ENCODE measurements around the gene PLEKHM1. TPM values are rescaled to one million over a fixed set of nuclear protein-coding genes. Genes with fewer than 3 reads are reported as not detected.

The PLEKHM1 gene
- polyA plus RNA-seq, 3 donors, result 12.8 to 41.5 (median 15.0) TPM

DNA sequence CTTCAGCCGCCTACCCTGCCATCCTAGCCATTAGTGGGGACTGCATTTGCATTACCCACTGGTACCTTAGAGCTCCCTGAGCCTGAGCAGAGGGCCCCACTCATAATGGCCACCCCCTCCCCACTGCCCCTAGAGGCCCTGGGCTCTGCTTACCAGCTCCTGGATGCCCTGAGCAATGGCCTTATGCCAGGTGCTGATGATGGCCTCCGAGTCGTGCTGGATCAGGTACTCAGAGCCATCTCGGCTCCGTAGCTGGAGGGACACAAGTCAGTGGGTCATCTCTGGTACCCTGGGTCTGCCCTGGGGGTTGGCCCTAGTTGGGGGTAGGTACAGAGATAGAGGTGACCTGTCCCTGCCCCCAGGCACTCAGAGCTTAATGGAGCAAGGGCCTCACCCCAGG is 92.7 kb downstream of the PLEKHM1 start:
- Histone ChIP-seq H3K4me3 (replicated peaks in 1 of 3; ENCODE audit: low read depth in 2 of 3, low read length in 3 of 3) (no peak overlapping the region), H3K4me2 (replicated peaks; ENCODE audit: extremely low read depth, low read length, poor library complexity, severe bottlenecking) (no peak overlapping the region), H3K27ac (ENCODE audit: low read depth in 1 of 2, low read length in 2 of 2) (peak overlapping the region in 1 of 2 donors; percentile 29), H3K9ac (ENCODE audit: insufficient read depth, low read length, poor library complexity, severe bottlenecking) (no peak overlapping the region), H3K9me3 (replicated peaks in 1 of 2; ENCODE audit: control insufficient read depth in 1 of 2, insufficient read depth in 1 of 2, low read length in 2 of 2) (no peaks in the 10 kb centered on the region), H4K20me1 (ENCODE audit: insufficient read depth, low read length) (peaks cover 100% of the 10 kb centered on the region), H3K79me2 (ENCODE audit: insufficient read depth, low read length) (peaks cover 30% of the 10 kb centered on the region), H3K27me3 (ENCODE audit: control insufficient read depth in 2 of 2, insufficient read depth in 2 of 2, low read length in 2 of 2) (no peaks in the 10 kb centered on the region), H3K4me1 (ENCODE audit: control insufficient read depth in 1 of 2, insufficient read depth in 2 of 2, low read length in 2 of 2) (peaks cover 0 to 10% of the 10 kb centered on the region in 2 donors), H3K36me3 (replicated peaks in 1 of 2; ENCODE audit: control insufficient read depth in 1 of 2, insufficient read depth in 2 of 2, low read length in 2 of 2) (peaks cover 87 to 97% of the 10 kb centered on the region in 2 donors), H2AFZ (ENCODE audit: insufficient read depth, low read depth, low read length, poor library complexity, severe bottlenecking) (no peak overlapping the region)
- Mint-ChIP-seq H3K27ac (no peak overlapping the region), H3K36me3 (peaks cover 81 to 90% of the 10 kb centered on the region in 2 donors), H3K4me3 (no peak overlapping the region), H3K9me3 (no peaks in the 10 kb centered on the region), H3K4me1 (peaks cover 8% of the 10 kb centered on the region), H3K27me3 (ENCODE audit: low read depth in 3 of 3) (peaks cover 0 to 2% (median 0%) of the 10 kb centered on the region in 3 donors)
- TF ChIP-seq, protein P1, sequence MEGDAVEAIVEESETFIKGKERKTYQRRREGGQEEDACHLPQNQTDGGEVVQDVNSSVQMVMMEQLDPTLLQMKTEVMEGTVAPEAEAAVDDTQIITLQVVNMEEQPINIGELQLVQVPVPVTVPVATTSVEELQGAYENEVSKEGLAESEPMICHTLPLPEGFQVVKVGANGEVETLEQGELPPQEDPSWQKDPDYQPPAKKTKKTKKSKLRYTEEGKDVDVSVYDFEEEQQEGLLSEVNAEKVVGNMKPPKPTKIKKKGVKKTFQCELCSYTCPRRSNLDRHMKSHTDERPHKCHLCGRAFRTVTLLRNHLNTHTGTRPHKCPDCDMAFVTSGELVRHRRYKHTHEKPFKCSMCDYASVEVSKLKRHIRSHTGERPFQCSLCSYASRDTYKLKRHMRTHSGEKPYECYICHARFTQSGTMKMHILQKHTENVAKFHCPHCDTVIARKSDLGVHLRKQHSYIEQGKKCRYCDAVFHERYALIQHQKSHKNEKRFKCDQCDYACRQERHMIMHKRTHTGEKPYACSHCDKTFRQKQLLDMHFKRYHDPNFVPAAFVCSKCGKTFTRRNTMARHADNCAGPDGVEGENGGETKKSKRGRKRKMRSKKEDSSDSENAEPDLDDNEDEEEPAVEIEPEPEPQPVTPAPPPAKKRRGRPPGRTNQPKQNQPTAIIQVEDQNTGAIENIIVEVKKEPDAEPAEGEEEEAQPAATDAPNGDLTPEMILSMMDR (IDR thresholded peaks at IDR 0.05), result no peak
- WGBS (ENCODE audit: insufficient coverage), result 91% methylated on average over 5 of the region's 5 CpGs
- intact Hi-C loops (cut with micrococcal nuclease), result loop anchor here in 1 of 2 donors (10.0 kb wide), 1 partner anchor 437 kb away; no protein-coding TSS in a partner anchor
- DNase-seq, result no peak

DNA sequence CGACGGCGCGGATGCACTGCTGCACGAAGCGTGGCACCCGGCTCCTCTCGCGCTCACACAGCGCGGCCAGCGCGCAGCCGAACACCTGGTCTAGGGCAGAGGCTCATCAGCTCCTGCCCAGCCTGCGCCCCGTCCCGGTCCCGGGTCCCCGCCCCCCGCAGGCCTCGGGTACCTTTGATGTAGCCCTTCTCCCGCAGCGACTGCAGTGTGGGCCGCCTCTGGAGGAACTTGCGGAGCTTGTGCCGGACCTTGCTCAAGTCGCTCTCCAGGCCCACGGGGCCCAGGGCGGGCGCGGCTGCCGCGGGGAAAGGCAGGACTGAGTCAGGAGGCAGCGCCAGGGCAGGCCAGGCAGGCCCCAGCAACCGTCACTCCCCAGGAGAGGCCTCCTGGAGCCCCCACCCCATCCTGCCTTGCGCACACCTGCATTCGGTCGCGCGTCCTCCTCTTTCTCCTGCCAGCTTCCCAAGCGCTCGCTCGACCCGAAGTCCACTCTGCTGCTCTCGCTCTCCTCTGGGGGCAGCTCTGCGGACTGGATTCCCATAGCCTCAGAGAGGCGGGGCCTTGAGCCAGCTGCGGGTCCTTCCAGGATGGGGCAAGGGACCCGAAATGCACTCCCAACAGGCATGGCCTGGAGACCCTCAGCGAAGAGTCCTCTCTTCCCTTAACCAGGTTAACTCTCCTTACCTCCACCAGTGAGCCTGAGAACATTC is 93.9 kb downstream of the PLEKHM1 start:
- Histone ChIP-seq H3K27me3 (ENCODE audit: control insufficient read depth in 2 of 2, insufficient read depth in 2 of 2, low read length in 2 of 2) (no peaks in the 10 kb centered on the region), H3K4me1 (ENCODE audit: control insufficient read depth in 1 of 2, insufficient read depth in 2 of 2, low read length in 2 of 2) (peaks cover 0 to 10% of the 10 kb centered on the region in 2 donors), H4K20me1 (ENCODE audit: insufficient read depth, low read length) (peaks cover 97% of the 10 kb centered on the region), H3K36me3 (replicated peaks in 1 of 2; ENCODE audit: control insufficient read depth in 1 of 2, insufficient read depth in 2 of 2, low read length in 2 of 2) (peaks cover 76 to 86% of the 10 kb centered on the region in 2 donors), H3K9me3 (replicated peaks in 1 of 2; ENCODE audit: control insufficient read depth in 1 of 2, insufficient read depth in 1 of 2, low read length in 2 of 2) (no peaks in the 10 kb centered on the region), H3K4me2 (replicated peaks; ENCODE audit: extremely low read depth, low read length, poor library complexity, severe bottlenecking) (no peak overlapping the region), H3K27ac (ENCODE audit: low read depth in 1 of 2, low read length in 2 of 2) (no peak overlapping the region), H2AFZ (ENCODE audit: insufficient read depth, low read depth, low read length, poor library complexity, severe bottlenecking) (no peak overlapping the region), H3K4me3 (replicated peaks in 1 of 3; ENCODE audit: low read depth in 2 of 3, low read length in 3 of 3) (no peak overlapping the region), H3K9ac (ENCODE audit: insufficient read depth, low read length, poor library complexity, severe bottlenecking) (no peak overlapping the region), H3K79me2 (ENCODE audit: insufficient read depth, low read length) (peaks cover 22% of the 10 kb centered on the region)
- Mint-ChIP-seq H3K27ac (peak overlapping the region in 2 of 7 donors; percentile 35 to 57), H3K4me1 (peaks cover 11% of the 10 kb centered on the region), H3K4me3 (no peak overlapping the region), H3K27me3 (ENCODE audit: low read depth in 3 of 3) (peaks cover 1 to 2% (median 2%) of the 10 kb centered on the region in 3 donors), H3K9me3 (peaks cover 0 to 3% (median 0%) of the 10 kb centered on the region in 7 donors), H3K36me3 (peaks cover 70 to 79% of the 10 kb centered on the region in 2 donors)
- DNase-seq, result no peak
- intact Hi-C loops (cut with micrococcal nuclease), result loop anchor here in 1 of 2 donors (10.0 kb wide), 1 partner anchor 438 kb away; no protein-coding TSS in a partner anchor
- 94% methylated on average over 44 of the region's 50 CpGs for WGBS (ENCODE audit: insufficient coverage)
- TF ChIP-seq, protein P1 (IDR thresholded peaks at IDR 0.05), result no peak

Measured in CD14-positive monocyte (primary cell).